Endothelial cell of umbilical vein (primary cell): Measurements from ENCODE around the gene FJX1. TPM values are rescaled to one million over a fixed set of nuclear protein-coding genes. Genes with fewer than 3 reads are reported as not detected.

Experiments used
- BruUV-seq: library from RNA; stranded (reverse); fragments of 400-500 nt; replicated peaks from 2 replicates; lab custom pipeline; 2021; lab: Mats Ljungman, UMichigan
- CTCF ChIA-PET: fragments of 300-600, 350-600 bp; sonication (Branson Sonifier 250); formaldehyde crosslinking; loops from one replicate; lab custom pipeline; 2021; ENCODE audit warnings: antibody characterized with exemption, inconsistent platforms; lab: Charles Lee
- POLR2A ChIA-PET: fragments of 300-600, 350-600 bp; sonication (Branson Sonifier 250); formaldehyde crosslinking; loops from one replicate; lab custom pipeline; 2021; ENCODE audit warnings: antibody characterized with exemption, inconsistent platforms; lab: Charles Lee
- DNase-seq: peaks from one replicate; pipeline ENCODE4 v3.0.0-alpha.2; 2011; ENCODE audit warnings: low read depth, low spot score
- FAIRE-seq: peaks from 2 replicates; lab custom pipeline; 2011; peaks lifted over from hg19 to GRCh38; lab: Jason Lieb, UNC
- H2AFZ ChIP-seq: 2 replicates; pipeline ENCODE4 v1.6.0; 2012; ENCODE audit warnings: low read depth, low read length, control low read depth, inconsistent platforms
- H3K27ac ChIP-seq: 2 replicates; pipeline ENCODE4 v1.5.1; 2011; ENCODE audit warnings: low read depth, mild to moderate bottlenecking, control low read depth, low read length, moderate library complexity; ENCODE audit not compliant: insufficient read depth
- H3K27me3 ChIP-seq, 2 experiments: 2 replicates each; pipeline versions ENCODE4 v1.6.0 to v1.6.1; 2011; ENCODE audit warnings: low read length in 2 of 2, mixed read lengths in 1 of 2; ENCODE audit not compliant: control insufficient read depth in 2 of 2, insufficient read depth in 2 of 2
- H3K36me3 ChIP-seq, 2 experiments: 2 replicates in 1 of 2; 3 replicates in 1 of 2; pipeline ENCODE4 v1.5.1; 2011; ENCODE audit warnings: low read length in 2 of 2, mild to moderate bottlenecking in 1 of 2, moderate library complexity in 1 of 2; ENCODE audit not compliant: control insufficient read depth in 2 of 2, insufficient read depth in 2 of 2; ENCODE audit errors: extremely low read depth in 1 of 2
- H3K4me1 ChIP-seq: 3 replicates; pipeline ENCODE4 v1.5.1; 2011; ENCODE audit warnings: mild to moderate bottlenecking, low read length; ENCODE audit not compliant: control insufficient read depth, insufficient read depth; ENCODE audit errors: extremely low read depth
- H3K4me2 ChIP-seq: 2 replicates; pipeline ENCODE4 v1.6.1; 2011; ENCODE audit warnings: low read length, control low read depth, mixed read lengths; ENCODE audit not compliant: insufficient read depth
- H3K4me3 ChIP-seq, 3 experiments: fragments of 200-600 bp in 1 of 3; sonication (generic), shearing (Covaris generic) in 1 of 3; replicated peaks in 1 of 3; 2 replicates each; pipeline ENCODE4 v1.5.1; 2011 to 2016; ENCODE audit warnings: control low read depth in 3 of 3, low read length in 3 of 3, mild to moderate bottlenecking in 2 of 3, inconsistent platforms in 1 of 3, low read depth in 1 of 3, moderate library complexity in 1 of 3; ENCODE audit not compliant: insufficient read depth in 1 of 3
- H3K79me2 ChIP-seq: 2 replicates; pipeline ENCODE4 v1.6.0; 2012; ENCODE audit warnings: low read length, inconsistent platforms; ENCODE audit not compliant: control insufficient read depth, insufficient read depth
- H3K9ac ChIP-seq: replicated peaks from 2 replicates; pipeline ENCODE3; 2011; ENCODE audit warnings: low read length, control low read depth; ENCODE audit not compliant: insufficient read depth; ENCODE audit errors: extremely low read depth
- H3K9me1 ChIP-seq: replicated peaks from 3 replicates; pipeline ENCODE4 v1.6.0; 2011; ENCODE audit warnings: mild to moderate bottlenecking, low read length; ENCODE audit not compliant: control insufficient read depth, insufficient read depth; ENCODE audit errors: extremely low read depth
- H3K9me3 ChIP-seq: replicated peaks from 2 replicates; pipeline ENCODE4 v1.5.1; 2012; ENCODE audit warnings: low read length, inconsistent platforms; ENCODE audit not compliant: control insufficient read depth, insufficient read depth
- H4K20me1 ChIP-seq: replicated peaks from 2 replicates; pipeline ENCODE3; 2011; ENCODE audit warnings: mild to moderate bottlenecking, low read length; ENCODE audit not compliant: control insufficient read depth, insufficient read depth; ENCODE audit errors: extremely low read depth
- CTCF ChIP-seq, 2 donors: IDR thresholded peaks; 1 replicate in 1 of 2; 2 replicates in 1 of 2; pipeline ENCODE4 v1.5.1; 2011; ENCODE audit warnings: low read length in 2 of 2, mild to moderate bottlenecking in 2 of 2, moderate library complexity in 2 of 2, control low read depth in 1 of 2, inconsistent platforms in 1 of 2, low read depth in 1 of 2; ENCODE audit not compliant: insufficient read depth in 1 of 2; ENCODE audit errors: extremely low read depth in 1 of 2
- EZH2 ChIP-seq: IDR thresholded peaks from 2 replicates; pipeline ENCODE4 v1.6.1; 2012; ENCODE audit warnings: borderline replicate concordance, low read depth, mild to moderate bottlenecking, moderate library complexity, low read length, inconsistent platforms; ENCODE audit not compliant: severe bottlenecking
- FOS ChIP-seq: IDR thresholded peaks from 2 replicates; pipeline ENCODE4 v1.6.1; 2011; ENCODE audit warnings: mild to moderate bottlenecking, low read length, moderate library complexity, borderline replicate concordance; ENCODE audit not compliant: insufficient read depth
- GATA2 ChIP-seq: IDR thresholded peaks from 2 replicates; pipeline ENCODE4 v1.7.0; 2011; ENCODE audit warnings: low read depth, mild to moderate bottlenecking, moderate library complexity, mixed read lengths, low read length; ENCODE audit not compliant: insufficient read length, insufficient read depth
- JUN ChIP-seq: IDR thresholded peaks from 2 replicates; pipeline ENCODE4 v1.6.1; 2011; ENCODE audit warnings: borderline replicate concordance, low read depth; ENCODE audit not compliant: insufficient read length, insufficient read depth
- MYC ChIP-seq: IDR thresholded peaks from one replicate; pipeline ENCODE4 v1.6.1; 2011; ENCODE audit warnings: mild to moderate bottlenecking, low read depth, low read length
- POLR2A ChIP-seq: IDR thresholded peaks from 2 replicates; pipeline ENCODE4 v1.6.1; 2012; ENCODE audit warnings: low read depth, mild to moderate bottlenecking, control low read depth, low read length
- POLR2AphosphoS5 ChIP-seq: IDR thresholded peaks from 2 replicates; pipeline ENCODE4 v1.6.1; 2012; ENCODE audit warnings: low read depth, mild to moderate bottlenecking, control low read depth, low read length, moderate library complexity; ENCODE audit not compliant: insufficient read depth
- dilution Hi-C: fragments of 300-500 bp; cut with MboI; formaldehyde crosslinking; loops from one replicate; pipeline ENCODE4 v1.15.0; 2019; ENCODE audit warnings: low sequenced_read_pairs; ENCODE audit not compliant: extremely low pct_ligation_motif_present
- intact Hi-C: fragments of 100-400 bp; cut with micrococcal nuclease; formaldehyde crosslinking; loops from one replicate; pipeline ENCODE4 v1.10.0; 2022
- polyA plus RNA-seq, 4 experiments: library from polyadenylated mRNA; depleted of rRNA in 3 of 4; stranded (reverse) in 3 of 4; unstranded in 1 of 4; fragments of >200 nt; gene quantifications; 2 replicates each; pipeline versions ENCODE4 v1.2.1 to v1.2.3, GENCODE V29; 2011 to 2012; ENCODE audit warnings: missing spikeins in 1 of 4
- total RNA-seq: library from RNA; stranded (reverse); gene quantifications from 2 replicates; pipeline ENCODE4 v1.2.3, GENCODE V29; 2021
- TF ChIP-seq, protein P1 (sequence below): IDR thresholded peaks from 2 replicates; pipeline ENCODE4 v1.6.1; 2011; ENCODE audit not compliant: insufficient read depth, insufficient read length

Gene FJX1
- total and polyA plus RNA-seq, 2 donors (not counting 3 experiments of a cell fraction or from before 2014, with no cell fraction given), result 9.2 to 26.6 TPM

- H3K9me1 ChIP-seq, result no peaks in the 10 kb centered on the region
- peaks cover 29% of the 10 kb centered on the region for H3K4me1 ChIP-seq
- H3K27me3 ChIP-seq, result no peaks in the 10 kb centered on the region
- DNase-seq, result no peak
- H3K79me2 ChIP-seq, result peaks cover 28% of the 10 kb centered on the region
- BruUV-seq, result TSS peak; percentile 73
- ChIA-PET POLR2A (interaction anchor here (1.4 kb wide), 1 partner anchor 43 kb away, joined by 3 read pairs; no protein-coding TSS in a partner anchor), CTCF (interaction anchor here (0.5 to 2.1 kb wide), 10 partner anchors 10 to 831 kb away, joined by 3 to 20 read pairs (median 4); partner anchors contain the start of gene FJX1)
- intact Hi-C loops (loop anchor here (1.0 to 2.0 kb wide), 6 partner anchors 21 to 160 kb away; partner anchors contain the start of gene FJX1), dilution Hi-C loops (no loop called here)
- FAIRE-seq, result peak; percentile 21
- peak; percentile 4 for TF ChIP-seq FOS
- TF ChIP-seq EZH2, result no peak
- H3K4me3 ChIP-seq, result peak overlapping the region; percentile 47 to 59 (median 59)
- no peaks in the 10 kb centered on the region for H3K36me3 ChIP-seq
- peak overlapping the region; percentile 93 for H2AFZ ChIP-seq
- H3K9ac ChIP-seq, result peak overlapping the region; percentile 77
- H3K27ac ChIP-seq, result peak overlapping the region; percentile 67
- H3K4me2 ChIP-seq, result peak overlapping the region; percentile 80
- no peaks in the 10 kb centered on the region for H4K20me1 ChIP-seq
- H3K9me3 ChIP-seq, result no peaks in the 10 kb centered on the region
Observed at GRCh38 chr11:35662061-35662648, 43.9 kb downstream of the FJX1 start.

- FAIRE-seq (peak; percentile 28), DNase-seq (peak; percentile 82)
- Histone ChIP-seq H2AFZ (peak within 1 kb of the TSS; percentile 93), H3K4me2 (peak within 1 kb of the TSS; percentile 80), H3K27ac (peak within 1 kb of the TSS; percentile 67), H3K4me3 (peak within 1 kb of the TSS; percentile 47 to 59 (median 59)), H3K9ac (peak within 1 kb of the TSS; percentile 77), H3K36me3 (peaks cover 0 to 3% of the 10 kb centered on the region in 2 experiments), H3K79me2 (peaks cover 35% of the 10 kb centered on the region), H4K20me1 (no peaks in the 10 kb centered on the region), H3K9me1 (no peaks in the 10 kb centered on the region), H3K4me1 (peaks cover 29% of the 10 kb centered on the region), H3K27me3 (no peaks in the 10 kb centered on the region), H3K9me3 (no peaks in the 10 kb centered on the region)
- dilution Hi-C loops, result no loop called here
- ChIA-PET POLR2A (interaction anchor here (1.4 kb wide), 1 partner anchor 44 kb away, joined by 3 read pairs; no protein-coding TSS in a partner anchor), CTCF (interaction anchor here (0.5 to 2.1 kb wide), 10 partner anchors 9 to 830 kb away, joined by 3 to 20 read pairs (median 4); no protein-coding TSS in a partner anchor)
- no TSS peak for BruUV-seq
- TF ChIP-seq POLR2A (peak; percentile 45), EZH2 (no peak), POLR2AphosphoS5 (peak; percentile 71), JUN (no peak), CTCF (IDR thresholded peaks at IDR 0.05; ENCODE audit: extremely low read depth in 1 of 2, insufficient read depth in 1 of 2, low read depth in 1 of 2, low read length in 2 of 2) (no peak), MYC (peak; percentile 64), FOS (peak; percentile 3), GATA2 (no peak)
- TF ChIP-seq, protein P1, sequence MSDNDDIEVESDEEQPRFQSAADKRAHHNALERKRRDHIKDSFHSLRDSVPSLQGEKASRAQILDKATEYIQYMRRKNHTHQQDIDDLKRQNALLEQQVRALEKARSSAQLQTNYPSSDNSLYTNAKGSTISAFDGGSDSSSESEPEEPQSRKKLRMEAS, result peak; percentile 89
- intact Hi-C loops, result loop anchor here (1.0 to 2.0 kb wide), 6 partner anchors 22 to 159 kb away; partner anchors contain the start of gene FJX1
Observed at GRCh38 chr11:35662649-35663407, 44.6 kb downstream of the FJX1 start, which contains the start of gene TRIM44. TRIM44 (plus strand) TSS chr11:35662775; CDS start chr11:35663112, 337 bp downstream.
